GM13977 (cell line): ENCODE data around the gene PDE4D.

Experiments used
- DNase-seq: peaks from one replicate; pipeline ENCODE4 v3.0.0; 2012; ENCODE audit warnings: low spot score
- in situ Hi-C: fragments of 300-500 bp; cut with MboI; formaldehyde crosslinking; loops from one replicate; pipeline ENCODE4 v1.12.0; 2022; ENCODE audit warnings: low sequenced_read_pairs, low pct_unique_long_range_greater_than_20kb, mixed read lengths, inconsistent platforms; ENCODE audit not compliant: unreplicated experiment
- TF ChIP-seq, protein P1 (sequence below): IDR thresholded peaks from 2 replicates; pipeline ENCODE4 v1.5.1; 2012; ENCODE audit warnings: mild to moderate bottlenecking, control low read depth; ENCODE audit not compliant: insufficient read depth; ENCODE audit errors: extremely low read depth, missing control alignments

The PDE4D gene

DNA sequence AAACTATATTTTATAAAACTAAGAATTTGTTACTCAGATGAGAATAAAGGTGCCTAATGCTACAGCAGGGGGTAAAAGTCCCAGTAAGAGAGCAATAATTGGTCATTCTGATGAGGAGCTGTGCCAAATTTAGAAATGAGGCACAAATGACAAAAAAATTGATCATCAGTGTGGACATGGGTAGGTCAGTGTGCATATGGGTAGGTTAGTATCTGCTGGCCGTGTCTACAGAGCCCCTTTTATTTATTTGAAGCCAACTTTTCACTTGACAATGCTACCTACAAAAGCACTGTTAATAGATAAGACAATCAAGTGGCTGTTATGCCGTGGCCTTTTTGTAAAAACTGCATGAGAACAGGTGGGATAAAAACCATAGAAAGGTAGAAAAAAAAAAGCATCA lies 856.1 kb downstream of the PDE4D start:
- TF ChIP-seq, protein P1, sequence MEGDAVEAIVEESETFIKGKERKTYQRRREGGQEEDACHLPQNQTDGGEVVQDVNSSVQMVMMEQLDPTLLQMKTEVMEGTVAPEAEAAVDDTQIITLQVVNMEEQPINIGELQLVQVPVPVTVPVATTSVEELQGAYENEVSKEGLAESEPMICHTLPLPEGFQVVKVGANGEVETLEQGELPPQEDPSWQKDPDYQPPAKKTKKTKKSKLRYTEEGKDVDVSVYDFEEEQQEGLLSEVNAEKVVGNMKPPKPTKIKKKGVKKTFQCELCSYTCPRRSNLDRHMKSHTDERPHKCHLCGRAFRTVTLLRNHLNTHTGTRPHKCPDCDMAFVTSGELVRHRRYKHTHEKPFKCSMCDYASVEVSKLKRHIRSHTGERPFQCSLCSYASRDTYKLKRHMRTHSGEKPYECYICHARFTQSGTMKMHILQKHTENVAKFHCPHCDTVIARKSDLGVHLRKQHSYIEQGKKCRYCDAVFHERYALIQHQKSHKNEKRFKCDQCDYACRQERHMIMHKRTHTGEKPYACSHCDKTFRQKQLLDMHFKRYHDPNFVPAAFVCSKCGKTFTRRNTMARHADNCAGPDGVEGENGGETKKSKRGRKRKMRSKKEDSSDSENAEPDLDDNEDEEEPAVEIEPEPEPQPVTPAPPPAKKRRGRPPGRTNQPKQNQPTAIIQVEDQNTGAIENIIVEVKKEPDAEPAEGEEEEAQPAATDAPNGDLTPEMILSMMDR, result no peak
- DNase-seq, result no peak
- in situ Hi-C loops, result no loop called here

DNA sequence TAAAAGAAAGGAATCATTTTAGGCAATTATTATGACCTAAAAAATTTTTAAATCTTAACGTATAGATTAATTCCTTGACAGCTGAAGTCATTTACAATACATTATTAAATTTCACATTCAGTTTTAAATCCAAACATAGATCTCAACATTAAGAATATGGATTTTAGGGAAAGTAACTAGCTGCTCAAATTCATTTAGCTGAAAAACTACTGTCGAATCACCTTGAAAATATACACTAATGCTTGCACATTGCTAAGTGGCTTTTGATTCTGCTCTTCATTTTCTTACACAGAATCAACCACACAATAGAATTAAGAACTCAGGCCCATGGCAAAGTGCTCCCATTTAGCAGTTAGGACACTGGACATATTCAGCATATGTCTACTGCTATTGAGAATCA lies 856.5 kb downstream of the PDE4D start:
- no peak for DNase-seq
- in situ Hi-C loops, result no loop called here
- TF ChIP-seq, protein P1, result no peak

DNA sequence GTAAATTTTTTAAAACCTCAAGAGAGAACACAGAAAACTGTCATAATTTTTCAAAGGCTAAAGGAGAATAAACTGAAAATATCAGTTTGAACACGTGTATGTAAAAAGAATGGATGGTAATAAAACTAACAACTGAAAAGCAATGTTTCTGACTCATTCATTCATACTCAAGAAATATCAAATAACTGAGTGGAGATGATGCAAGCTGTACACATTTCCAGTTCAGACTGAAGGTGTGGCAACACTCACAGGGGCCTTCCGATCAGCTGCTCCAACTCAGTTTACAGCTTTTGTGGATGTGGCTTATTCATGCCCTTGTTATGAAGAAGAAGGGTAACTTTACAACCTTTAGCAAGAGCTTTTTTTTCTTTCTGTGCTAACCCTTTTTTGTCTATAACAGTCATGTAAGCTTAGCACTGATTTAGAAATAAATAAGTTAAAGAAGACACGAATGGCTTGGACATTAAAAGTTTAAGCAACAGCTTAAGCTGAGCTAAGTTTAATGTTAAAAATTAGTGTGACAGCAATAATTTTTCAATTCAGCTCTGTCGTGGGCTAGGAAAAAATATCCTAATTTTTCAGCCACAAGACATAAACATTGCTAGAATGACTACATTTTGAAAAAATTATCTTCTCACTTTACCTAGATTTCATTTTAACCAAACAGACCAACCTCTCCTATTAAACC lies 857.1 kb downstream of the PDE4D start:
- DNase-seq, result no peak
- TF ChIP-seq, protein P1, result no peak
- in situ Hi-C loops, result no loop called here

DNA sequence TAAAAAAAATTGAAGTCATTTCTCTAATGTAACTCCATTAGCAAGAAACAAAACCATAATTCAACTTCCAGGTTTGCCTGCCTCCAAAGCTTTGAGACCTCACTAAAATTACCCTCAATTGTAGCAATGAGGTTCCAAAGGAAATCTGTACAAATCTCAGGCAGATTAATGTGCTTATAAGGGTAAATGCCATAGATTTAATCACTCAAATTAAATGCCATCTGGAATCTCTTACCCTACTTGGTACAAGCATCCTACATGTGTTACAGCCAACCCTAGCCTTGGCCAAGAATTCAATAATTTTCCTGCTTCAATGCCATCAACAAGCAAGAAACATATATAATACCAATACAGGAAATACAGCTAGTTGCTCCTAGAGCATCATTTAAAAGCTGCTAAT lies 857.8 kb downstream of the PDE4D start:
- TF ChIP-seq, protein P1, result no peak
- no peak for DNase-seq
- in situ Hi-C loops, result no loop called here

DNA sequence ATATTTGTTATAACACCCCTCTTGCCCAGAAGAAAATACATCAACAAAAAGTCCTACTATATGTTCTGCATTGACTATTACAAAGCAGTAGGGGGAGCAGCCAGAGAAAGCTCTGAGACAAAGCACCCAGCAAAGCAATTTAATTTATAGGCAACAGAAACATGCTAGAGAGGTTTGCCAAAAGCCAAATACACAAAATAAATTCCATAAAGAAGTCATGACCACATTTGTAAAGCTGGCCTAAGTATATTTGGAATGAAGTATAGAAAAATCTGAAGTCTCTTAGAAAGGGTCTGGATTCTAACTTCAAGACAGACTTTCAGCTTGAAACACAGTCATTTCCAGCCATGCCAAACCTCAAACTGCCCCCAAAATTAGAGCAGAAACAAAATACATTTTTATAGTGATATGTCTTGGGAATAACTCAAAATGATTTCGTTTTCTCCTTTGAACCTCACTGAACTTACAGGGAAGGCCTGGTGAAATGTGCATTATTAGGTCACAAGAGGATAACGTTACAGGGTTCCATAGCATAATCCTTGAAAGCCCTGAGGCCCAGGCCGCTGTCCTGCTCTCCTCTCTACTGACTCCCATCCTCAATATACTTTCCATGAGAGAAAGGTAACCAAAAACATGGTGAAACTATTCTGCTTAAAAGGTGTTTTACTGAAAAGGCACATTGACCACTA lies 858.9 kb downstream of the PDE4D start:
- DNase-seq, result peak; percentile 46
- TF ChIP-seq, protein P1, result peak; percentile 58
- in situ Hi-C loops, result no loop called here

DNA sequence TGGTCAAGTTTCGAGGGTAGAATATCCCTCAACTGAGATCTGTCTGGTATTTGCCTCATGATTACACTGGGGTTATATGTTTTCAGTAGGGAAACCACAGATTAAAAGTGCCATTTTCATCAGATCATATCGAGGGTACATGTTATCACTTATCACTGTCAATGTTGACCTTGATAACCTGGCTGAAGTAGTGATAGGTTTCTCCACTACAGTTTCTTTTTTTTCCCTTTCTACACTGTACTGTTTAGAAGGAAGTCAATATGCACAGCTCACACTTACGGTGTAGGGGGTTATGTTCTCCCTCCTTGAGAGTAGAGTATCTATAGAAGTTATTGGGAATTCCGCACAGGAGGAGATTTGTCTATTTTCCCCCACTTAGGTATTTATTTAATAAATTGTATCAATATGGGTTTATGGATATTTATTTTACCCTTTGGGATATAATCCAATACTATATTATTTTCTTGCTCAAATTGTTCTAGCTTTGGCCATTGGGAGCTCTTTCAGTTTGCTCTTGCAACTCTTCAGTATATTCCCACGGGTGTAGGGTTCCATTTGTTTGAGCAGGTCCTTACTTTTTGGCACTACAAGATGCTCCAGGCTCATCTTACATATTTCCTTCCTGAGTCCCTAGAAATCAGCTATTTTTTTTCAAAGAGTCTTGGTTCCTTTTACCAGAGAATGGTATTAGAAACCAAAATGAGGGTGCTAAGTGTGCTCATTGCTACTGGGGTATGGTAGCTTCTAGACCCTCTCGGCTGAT lies 866.2 kb downstream of the PDE4D start:
- no peak for DNase-seq
- in situ Hi-C loops, result no loop called here
- TF ChIP-seq, protein P1, result no peak
